HFF-Myc (cell line): ENCODE data around the gene LMNA.
"Not testable (repeated sequence)": the region's sequence is repeated elsewhere in the genome, so short reads cannot be mapped to it uniquely, and the experiment has no call there.

ENCODE experiments used
- DNase-seq: peaks from one replicate; pipeline ENCODE4 v3.0.0-alpha.2; 2011; ENCODE audit warnings: low read depth; ENCODE audit errors: extremely low read depth
- H3K4me3 ChIP-seq: replicated peaks from 2 replicates; pipeline ENCODE4 v1.5.1; 2011; ENCODE audit warnings: low read depth, mild to moderate bottlenecking, control low read depth, low read length
- TF ChIP-seq, protein P1 (sequence below): IDR thresholded peaks from 2 replicates; pipeline ENCODE4 v1.5.1; 2012; ENCODE audit warnings: mild to moderate bottlenecking, low read depth, low read length, control low read depth; ENCODE audit errors: missing control alignments

Gene LMNA

DNA sequence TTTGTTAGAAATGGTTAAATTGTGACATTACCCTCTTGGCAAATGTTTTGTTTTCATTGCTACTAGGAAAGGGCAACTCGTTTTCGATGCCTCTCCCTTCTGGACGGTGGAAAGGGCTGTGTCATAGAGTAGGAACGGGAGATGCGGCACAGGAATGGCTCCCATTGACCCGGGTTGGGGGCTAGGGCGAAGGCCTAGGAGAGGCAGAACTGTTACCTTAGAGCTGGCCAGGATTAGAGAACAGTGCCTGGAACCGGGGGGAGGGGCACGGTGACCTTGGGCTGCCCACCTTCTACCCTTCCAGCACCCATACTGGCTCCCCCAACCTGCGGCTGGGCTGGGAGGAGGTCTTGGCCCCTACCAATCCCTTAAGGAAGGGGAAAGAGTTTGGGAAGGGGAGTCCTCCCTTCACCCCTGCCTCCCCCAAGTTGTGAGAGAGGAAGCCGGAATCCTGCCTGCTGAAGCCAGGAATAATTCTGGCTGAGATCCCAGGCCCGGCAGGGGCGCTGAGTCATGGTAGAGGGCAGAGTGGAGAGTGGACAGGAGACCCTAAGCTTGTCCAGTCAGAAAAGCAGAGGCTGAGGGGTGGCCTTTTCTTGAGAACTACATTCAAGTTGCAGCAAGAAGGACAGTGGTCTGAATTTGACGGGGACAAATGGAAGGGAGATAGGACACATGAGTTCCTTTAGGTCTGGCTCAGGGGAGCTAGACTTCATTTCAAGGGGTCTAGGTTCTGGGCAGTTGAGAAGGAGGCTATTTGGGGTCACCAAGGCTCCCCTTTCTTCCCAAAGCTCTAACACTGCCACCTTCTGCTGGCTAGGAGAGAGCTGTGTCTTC is 8.2 kb downstream of the LMNA start:
- no peak for DNase-seq
- TF ChIP-seq, protein P1, sequence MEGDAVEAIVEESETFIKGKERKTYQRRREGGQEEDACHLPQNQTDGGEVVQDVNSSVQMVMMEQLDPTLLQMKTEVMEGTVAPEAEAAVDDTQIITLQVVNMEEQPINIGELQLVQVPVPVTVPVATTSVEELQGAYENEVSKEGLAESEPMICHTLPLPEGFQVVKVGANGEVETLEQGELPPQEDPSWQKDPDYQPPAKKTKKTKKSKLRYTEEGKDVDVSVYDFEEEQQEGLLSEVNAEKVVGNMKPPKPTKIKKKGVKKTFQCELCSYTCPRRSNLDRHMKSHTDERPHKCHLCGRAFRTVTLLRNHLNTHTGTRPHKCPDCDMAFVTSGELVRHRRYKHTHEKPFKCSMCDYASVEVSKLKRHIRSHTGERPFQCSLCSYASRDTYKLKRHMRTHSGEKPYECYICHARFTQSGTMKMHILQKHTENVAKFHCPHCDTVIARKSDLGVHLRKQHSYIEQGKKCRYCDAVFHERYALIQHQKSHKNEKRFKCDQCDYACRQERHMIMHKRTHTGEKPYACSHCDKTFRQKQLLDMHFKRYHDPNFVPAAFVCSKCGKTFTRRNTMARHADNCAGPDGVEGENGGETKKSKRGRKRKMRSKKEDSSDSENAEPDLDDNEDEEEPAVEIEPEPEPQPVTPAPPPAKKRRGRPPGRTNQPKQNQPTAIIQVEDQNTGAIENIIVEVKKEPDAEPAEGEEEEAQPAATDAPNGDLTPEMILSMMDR, result no peak
- H3K4me3 ChIP-seq, result peak overlapping the region; percentile 100

DNA sequence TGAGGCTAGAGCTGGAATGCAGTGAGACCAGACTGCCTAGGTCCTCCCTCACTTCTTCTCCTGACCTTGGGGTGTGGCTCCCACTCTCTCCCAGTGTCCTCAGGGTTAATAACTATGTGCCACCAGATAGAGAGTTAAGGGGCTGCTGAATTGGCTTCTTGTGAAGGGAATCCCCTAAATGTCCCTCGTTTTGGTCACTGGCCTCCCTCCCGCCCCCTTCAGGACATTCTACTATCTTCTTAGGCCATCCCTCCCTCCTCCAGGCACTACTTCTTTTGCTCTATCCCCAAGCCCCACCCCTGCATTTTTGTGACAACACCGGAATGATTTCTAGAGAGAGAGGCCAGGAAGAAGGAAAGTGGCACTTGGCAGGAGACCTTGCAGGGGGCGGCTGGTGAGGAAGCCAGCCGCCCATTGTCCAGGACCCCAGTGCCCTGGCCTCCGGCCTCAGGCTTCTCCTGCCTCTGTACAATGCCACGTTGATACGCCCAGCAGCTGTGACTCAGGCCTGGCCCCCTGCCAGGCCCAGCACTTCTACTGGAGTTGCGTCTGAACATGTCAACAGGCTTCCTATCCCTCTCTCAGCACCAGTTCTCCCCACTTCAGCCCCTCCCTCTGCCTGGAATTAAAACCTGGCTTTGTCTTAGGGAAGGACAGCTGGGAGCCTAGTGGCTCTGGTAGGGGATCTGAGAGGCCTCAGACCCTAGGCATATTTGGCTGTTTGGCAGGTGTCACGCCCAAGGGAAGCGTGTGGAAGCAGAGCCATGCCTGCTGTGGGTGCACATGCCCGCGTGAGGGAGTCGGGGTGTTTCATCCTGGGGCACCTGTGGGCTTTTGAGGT is 9.1 kb downstream of the LMNA start:
- peak overlapping the region; percentile 100 for H3K4me3 ChIP-seq
- DNase-seq, result peak; percentile 96
- TF ChIP-seq, protein P1, result peak; percentile 52

DNA sequence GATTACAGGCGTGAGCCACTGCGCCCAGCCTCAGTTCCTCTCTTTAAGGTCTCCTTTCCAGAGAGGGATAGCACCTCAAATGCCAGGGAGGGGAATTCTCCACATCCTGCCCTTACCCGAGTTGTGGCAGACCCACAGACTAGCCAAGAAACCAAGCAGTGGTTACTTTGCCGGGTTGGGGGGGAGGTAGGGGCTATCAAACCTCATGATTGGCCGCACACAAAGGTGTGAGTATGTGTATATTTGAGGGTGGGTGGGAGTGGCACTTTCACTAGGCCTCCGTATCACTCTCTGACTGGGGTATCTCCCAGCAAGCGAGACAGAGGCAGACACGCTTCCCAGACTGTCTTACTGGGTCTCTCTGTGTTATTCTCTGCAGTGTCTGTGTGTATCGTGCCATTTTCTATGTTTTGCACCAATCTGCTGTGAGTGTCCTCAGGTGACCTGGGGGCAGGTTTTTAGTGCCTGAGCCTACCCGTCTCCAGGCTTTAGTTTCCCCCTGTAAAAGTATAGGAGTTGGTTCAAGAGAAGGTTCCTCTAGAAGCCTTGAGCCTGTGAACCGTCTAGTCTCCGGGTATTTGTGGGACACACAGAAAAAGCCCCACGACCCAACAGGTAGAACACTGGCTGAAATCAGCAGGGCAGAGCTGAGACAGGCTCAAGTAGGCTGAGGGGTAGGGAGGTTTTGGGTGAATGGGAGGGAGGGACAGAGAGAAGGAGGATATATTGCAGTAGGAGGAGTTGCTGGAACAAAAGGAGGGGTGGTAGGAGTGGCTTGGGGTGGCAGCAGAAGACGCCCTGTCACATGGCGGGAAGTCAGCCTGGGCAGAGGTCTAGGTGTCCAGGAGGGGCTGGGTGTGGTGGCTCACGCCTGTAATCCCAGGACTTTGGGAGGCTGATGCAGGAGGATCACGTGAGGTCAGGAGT is 10.3 kb downstream of the LMNA start:
- no peak for DNase-seq
- H3K4me3 ChIP-seq, result peak overlapping the region; percentile 6
- TF ChIP-seq, protein P1, result no peak

DNA sequence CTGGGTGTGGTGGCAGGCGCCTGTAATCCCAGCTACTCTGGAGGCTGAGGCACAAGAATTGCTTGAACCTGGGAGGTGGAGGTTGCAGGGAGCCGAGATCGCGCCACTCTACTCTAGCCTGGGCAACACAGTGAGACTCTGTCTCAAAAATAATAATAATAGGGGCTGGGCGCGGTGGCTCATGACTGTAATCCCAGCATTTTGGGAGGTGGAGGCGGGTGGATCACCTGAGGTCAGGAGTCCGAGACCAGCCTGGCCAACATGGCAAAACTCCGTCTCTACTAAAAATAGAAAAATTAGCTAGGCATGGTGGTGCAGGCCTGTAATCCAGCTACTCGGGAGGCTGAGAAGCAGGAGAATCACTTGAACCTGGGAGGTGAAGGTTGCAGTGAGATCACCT is 11.0 kb downstream of the LMNA start:
- peak overlapping the region; percentile 42; the same call in 1 of the 2 replicates for H3K4me3 ChIP-seq
- DNase-seq, result not testable (repeated sequence)

DNA sequence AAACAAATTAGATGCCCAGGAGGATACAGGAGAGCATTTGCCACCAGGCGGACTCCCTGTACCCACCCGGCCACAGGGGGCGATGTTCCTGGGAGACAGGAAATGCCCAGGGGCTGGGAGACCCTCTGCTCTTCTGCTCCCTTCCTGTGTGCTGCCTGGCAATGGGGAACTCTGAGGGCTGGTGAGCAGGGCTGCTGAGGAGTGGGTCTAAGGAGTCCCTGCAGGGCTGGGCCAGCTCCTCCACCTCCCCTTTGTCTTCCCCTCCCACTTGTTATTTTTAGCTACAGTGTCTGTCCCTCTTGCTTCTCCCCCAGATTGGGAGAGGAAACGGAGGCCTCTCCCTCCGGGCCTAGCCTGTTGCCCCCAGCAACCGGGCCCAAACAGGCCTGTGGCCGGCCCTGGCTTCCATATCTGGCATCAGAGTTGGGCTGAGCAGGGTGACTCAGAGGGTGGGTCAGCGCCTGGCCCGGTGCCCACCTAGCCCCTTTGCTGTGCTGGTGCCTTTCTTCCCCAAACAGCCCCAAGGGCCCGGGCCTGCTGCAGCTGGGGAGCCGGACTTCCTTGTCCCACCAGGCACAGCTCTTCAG is 11.6 kb downstream of the LMNA start:
- peak; percentile 93 for DNase-seq
- TF ChIP-seq, protein P1, result peak; percentile 75
- peak overlapping the region; percentile 42 for H3K4me3 ChIP-seq

DNA sequence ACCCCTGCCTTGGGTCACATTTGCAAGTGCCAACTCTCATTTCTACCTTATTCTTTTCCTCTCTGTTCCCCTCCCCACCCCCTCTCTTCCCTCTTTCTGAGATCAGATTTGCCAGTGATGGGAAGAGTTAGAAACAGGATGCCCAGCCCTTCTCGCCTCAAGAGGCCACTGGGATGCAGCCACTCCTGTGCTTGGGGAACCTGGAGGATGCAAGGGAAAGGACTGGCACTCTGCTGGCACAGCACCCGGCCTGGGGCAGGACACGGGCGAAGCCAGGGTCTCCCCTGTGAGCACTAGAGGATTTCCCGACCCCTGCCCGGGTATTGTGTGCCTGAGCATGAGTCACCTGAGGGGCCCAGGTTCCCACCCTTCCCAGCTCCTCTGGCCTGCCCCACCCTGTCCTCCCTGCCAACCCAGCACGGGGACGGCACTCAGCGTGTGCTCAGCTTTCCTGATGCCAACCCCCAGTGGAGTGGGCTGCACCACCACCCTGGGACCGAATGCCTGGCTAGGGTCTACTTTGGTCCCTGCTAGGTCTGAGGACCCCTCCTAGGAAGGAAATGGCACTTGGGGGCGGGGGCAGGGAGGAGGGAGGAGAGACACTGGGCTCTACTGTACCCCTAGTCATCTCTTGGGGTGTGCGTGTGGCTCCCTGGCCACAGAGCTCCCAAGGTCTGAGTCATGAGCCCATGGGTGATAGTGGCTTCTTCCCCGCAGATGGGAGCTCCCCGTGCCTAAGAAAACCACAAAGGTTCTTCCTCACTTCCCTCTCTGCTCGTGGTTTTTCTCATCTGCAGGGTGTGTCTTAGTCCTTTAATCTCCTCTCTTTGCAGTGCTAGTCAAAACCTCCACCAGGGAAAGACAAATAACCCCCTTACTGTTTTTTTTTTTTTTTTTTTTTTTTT is 12.4 kb downstream of the LMNA start:
- TF ChIP-seq, protein P1, result no peak
- H3K4me3 ChIP-seq, result peak overlapping the region; percentile 42
- peak; percentile 84 for DNase-seq
